HepG2 (cell line): ENCODE results near the gene USP19. TPM values are rescaled to one million over a fixed set of nuclear protein-coding genes. Genes with fewer than 3 reads are reported as not detected.

Experiments used
- CREB3 ChIP-seq: sonication (generic); formaldehyde crosslinking; IDR thresholded peaks from 2 replicates; pipeline ENCODE4 v1.5.0; 2020; ENCODE audit warnings: missing genetic modification reagents
- ETV5 ChIP-seq: IDR thresholded peaks from 2 replicates; pipeline ENCODE4 v1.6.1; 2018; ENCODE audit warnings: missing biosample characterization, missing genetic modification reagents, inconsistent platforms, borderline replicate concordance
- FOXJ3 ChIP-seq: sonication (generic); formaldehyde crosslinking; IDR thresholded peaks from 2 replicates; pipeline ENCODE4 v1.4.0; 2020; ENCODE audit warnings: missing genetic modification reagents, mild to moderate bottlenecking, borderline replicate concordance
- HMG20B ChIP-seq: conservative IDR thresholded peaks from 2 replicates; pipeline ENCODE4 v1.6.1; 2016; ENCODE audit warnings: missing genetic modification reagents, missing compliant biosample characterization
- ISL2 ChIP-seq: sonication (generic); formaldehyde crosslinking; IDR thresholded peaks from 2 replicates; pipeline ENCODE4 v1.5.0; 2020; ENCODE audit warnings: missing genetic modification reagents
- NPAS2 ChIP-seq: sonication (generic); formaldehyde crosslinking; IDR thresholded peaks from 2 replicates; pipeline ENCODE4 v1.8.0; 2022; ENCODE audit warnings: mild to moderate bottlenecking, missing genetic modification reagents, borderline replicate concordance
- RBM39 ChIP-seq: fragments of 200-400 bp; formaldehyde crosslinking; IDR thresholded peaks from one replicate; pipeline ENCODE4 v1.6.1; 2018; ENCODE audit warnings: antibody characterized with exemption, mild to moderate bottlenecking, low read depth, low read length; ENCODE audit not compliant: poor library complexity, severe bottlenecking
- SMAD3 ChIP-seq: sonication (generic); formaldehyde crosslinking; IDR thresholded peaks from 2 replicates; pipeline ENCODE4 v1.4.0; 2020; ENCODE audit warnings: missing genetic modification reagents
- YEATS2 ChIP-seq: sonication (generic); formaldehyde crosslinking; IDR thresholded peaks from 2 replicates; pipeline ENCODE4 v1.4.0; 2020; ENCODE audit warnings: missing genetic modification reagents, borderline replicate concordance
- ZBTB25 ChIP-seq: IDR thresholded peaks from 2 replicates; pipeline ENCODE4 v1.6.1; 2018; ENCODE audit warnings: missing genetic modification reagents
- ZBTB43 ChIP-seq: sonication (generic); formaldehyde crosslinking; conservative IDR thresholded peaks from 2 replicates; pipeline ENCODE4 v1.4.0; 2020; ENCODE audit warnings: missing genetic modification reagents
- ZNF18 ChIP-seq: sonication (generic); formaldehyde crosslinking; IDR thresholded peaks from 2 replicates; pipeline ENCODE4 v1.8.0; 2022; ENCODE audit warnings: mild to moderate bottlenecking, missing genetic modification reagents; ENCODE audit not compliant: insufficient replicate concordance
- ZNF274 ChIP-seq: sonication (generic); formaldehyde crosslinking; IDR thresholded peaks from 2 replicates; pipeline ENCODE4 v1.5.1; 2020; ENCODE audit warnings: mild to moderate bottlenecking, missing genetic modification reagents
- ZNF513 ChIP-seq: sonication (generic); formaldehyde crosslinking; conservative IDR thresholded peaks from 2 replicates; pipeline ENCODE4 v1.5.0; 2020; ENCODE audit warnings: missing genetic modification reagents
- ZNF609 ChIP-seq: sonication (generic); formaldehyde crosslinking; IDR thresholded peaks from 2 replicates; pipeline ENCODE4 v1.4.0; 2020; ENCODE audit warnings: mild to moderate bottlenecking, missing genetic modification reagents, borderline replicate concordance
- ZNF841 ChIP-seq: sonication (generic); formaldehyde crosslinking; IDR thresholded peaks from 2 replicates; pipeline ENCODE4 v1.8.1; 2023; ENCODE audit warnings: missing genetic modification reagents, borderline replicate concordance
- polyA plus RNA-seq, 8 experiments: library from polyadenylated mRNA; depleted of rRNA in 3 of 8; stranded (reverse) in 7 of 8; unstranded in 1 of 8; fragments of >200 nt; fragmentation: Illumina TruSeq in 4 of 8; extraction: Trizol in 4 of 8; gene quantifications; 2 replicates each; pipeline versions ENCODE4 v1.2.1 to v1.2.3, GENCODE V29; 2011 to 2016; ENCODE audit warnings: low read depth in 4 of 8, missing spikeins in 1 of 8, mixed read lengths in 1 of 8; ENCODE audit not compliant: insufficient read depth in 1 of 8
- total RNA-seq, 5 experiments: library from RNA; depleted of rRNA; stranded (reverse); fragments of >200 nt; fragmentation: Illumina TruSeq; extraction: Trizol; gene quantifications; 2 replicates each; pipeline ENCODE4 v1.2.3, GENCODE V29; 2016; ENCODE audit warnings: low read depth in 1 of 5

USP19 gene
- total and polyA plus RNA-seq, 2 of the 13 experiments (the other 11 are each of a cell fraction or from before 2014, with no cell fraction given), result 28.3 to 31.7 TPM

- peak; percentile 13; the same call in 1 of the 2 replicates for TF ChIP-seq ZNF609 (CRISPR knock-in tag)
- TF ChIP-seq SMAD3, result peak; percentile 74
- peak; percentile 84; the same call in 1 of the 2 replicates for TF ChIP-seq ETV5
- TF ChIP-seq CREB3, result no peak
- no peak; the same call in 1 of the 2 replicates for TF ChIP-seq HMG20B (CRISPR knock-in tag)
- peak; percentile 91 for TF ChIP-seq YEATS2 (CRISPR knock-in tag)
- TF ChIP-seq ZNF18, result no peak
- TF ChIP-seq ZNF841 (CRISPR knock-in tag), result no peak
- no peak for TF ChIP-seq NPAS2
- TF ChIP-seq FOXJ3 (CRISPR knock-in tag), result no peak
- TF ChIP-seq RBM39, result no peak
- TF ChIP-seq ZBTB43 (CRISPR knock-in tag), result no peak
- TF ChIP-seq ZNF274, result peak; percentile 91
- peak; percentile 67; the same call in 1 of the 2 replicates for TF ChIP-seq ZBTB25 (CRISPR knock-in tag)
- TF ChIP-seq ISL2 (CRISPR knock-in tag), result peak; percentile 37; the same call in 1 of the 2 replicates
- no peak for TF ChIP-seq ZNF513 (CRISPR knock-in tag)
Measured at GRCh38 chr3:49104427-49105291, 16.0 kb downstream of the USP19 start, which contains the start of gene QARS1 (continued).
